Measurements from ENCODE around the gene APOBEC3H. TPM values are rescaled to one million over a fixed set of nuclear protein-coding genes. Genes with fewer than 3 reads are reported as not detected.

APOBEC3H gene
- total RNA-seq, 1 experiment from 2014 or later, result not detected

GRCh38 chr22:39108487-39108886 is 11.4 kb downstream of the APOBEC3H start:
- Histone ChIP-seq H3K27me3 (ENCODE audit: control insufficient read depth, insufficient read depth, low read length) (no peaks in the 10 kb centered on the region), H3K4me1 (ENCODE audit: control insufficient read depth, insufficient read depth, low read length) (no peaks in the 10 kb centered on the region), H3K4me3 (ENCODE audit: low read depth in 2 of 2, low read length in 2 of 2) (no peak overlapping the region), H3K36me3 (ENCODE audit: control insufficient read depth, insufficient read depth, low read length) (no peaks in the 10 kb centered on the region), H3K9me3 (ENCODE audit: control insufficient read depth, insufficient read depth, low read depth, low read length) (no peaks in the 10 kb centered on the region), H3K27ac (ENCODE audit: low read length) (no peak overlapping the region)
- ChIA-PET POLR2A (no interaction called here), CTCF (no interaction called here)
- DNase-seq (ENCODE audit: low read depth, low spot score), result no peak
- no peak for ATAC-seq
- in situ Hi-C loops (cut with HindIII; ENCODE audit: low pct_unique_long_range_greater_than_20kb, low sequenced_read_pairs), result no loop called here
- BruUV-seq (replicated peaks), result no TSS peak
- TF ChIP-seq TCF7L2 (IDR thresholded peaks at IDR 0.05; ENCODE audit: low read depth, low read length) (no peak), REST (IDR thresholded peaks at IDR 0.05; ENCODE audit: insufficient read depth in 1 of 2, low read depth in 2 of 2, low read length in 1 of 2) (no peak), POLR2AphosphoS5 (IDR thresholded peaks at IDR 0.05; ENCODE audit: low read depth, low read length) (no peak), SIN3A (IDR thresholded peaks at IDR 0.05; ENCODE audit: borderline replicate concordance, insufficient read depth, low read depth, low read length) (no peak)
- intact Hi-C loops (cut with micrococcal nuclease; ENCODE audit: unreplicated experiment), result no loop called here

DNA sequence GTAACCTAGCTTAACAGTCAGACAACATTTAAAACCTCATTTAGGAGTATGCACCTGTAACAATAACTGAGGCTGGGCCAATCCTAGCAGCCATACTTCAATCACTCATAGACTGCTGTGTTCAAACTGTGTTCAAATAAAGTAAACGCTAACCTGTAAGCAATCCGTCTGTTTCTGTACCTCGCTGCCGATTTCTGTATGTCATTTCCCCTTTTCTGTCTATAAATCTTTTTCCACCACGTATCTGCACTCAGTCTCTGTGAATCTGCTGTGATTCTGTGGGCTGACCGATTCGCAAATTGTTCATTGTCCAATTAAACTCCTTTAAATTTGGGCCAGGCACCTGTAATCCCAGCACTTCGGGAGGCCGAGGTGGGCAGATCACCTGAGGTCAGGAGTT is 12.3 kb downstream of the APOBEC3H start:
- no peak overlapping the region for H3K4me3 ChIP-seq (ENCODE audit: low read depth in 2 of 2, low read length in 2 of 2)
- intact Hi-C loops (cut with micrococcal nuclease; ENCODE audit: unreplicated experiment), result no loop called here
- no peaks in the 10 kb centered on the region for H3K27me3 ChIP-seq (ENCODE audit: control insufficient read depth, insufficient read depth, low read length)
- ATAC-seq (no peak), DNase-seq (ENCODE audit: low read depth, low spot score) (no peak)
- BruUV-seq (replicated peaks), result no TSS peak
- ChIA-PET POLR2A (no interaction called here), CTCF (no interaction called here)
- H3K27ac ChIP-seq (ENCODE audit: low read length), result no peak overlapping the region
- H3K4me1 ChIP-seq (ENCODE audit: control insufficient read depth, insufficient read depth, low read length), result no peaks in the 10 kb centered on the region
- no peak for TF ChIP-seq TCF7L2 (IDR thresholded peaks at IDR 0.05; ENCODE audit: low read depth, low read length)
- TF ChIP-seq REST (IDR thresholded peaks at IDR 0.05; ENCODE audit: insufficient read depth in 1 of 2, low read depth in 2 of 2, low read length in 1 of 2), result no peak
- no peak for TF ChIP-seq POLR2AphosphoS5 (IDR thresholded peaks at IDR 0.05; ENCODE audit: low read depth, low read length)
- no peak for TF ChIP-seq SIN3A (IDR thresholded peaks at IDR 0.05; ENCODE audit: borderline replicate concordance, insufficient read depth, low read depth, low read length)
- TF ChIP-seq, protein P1, sequence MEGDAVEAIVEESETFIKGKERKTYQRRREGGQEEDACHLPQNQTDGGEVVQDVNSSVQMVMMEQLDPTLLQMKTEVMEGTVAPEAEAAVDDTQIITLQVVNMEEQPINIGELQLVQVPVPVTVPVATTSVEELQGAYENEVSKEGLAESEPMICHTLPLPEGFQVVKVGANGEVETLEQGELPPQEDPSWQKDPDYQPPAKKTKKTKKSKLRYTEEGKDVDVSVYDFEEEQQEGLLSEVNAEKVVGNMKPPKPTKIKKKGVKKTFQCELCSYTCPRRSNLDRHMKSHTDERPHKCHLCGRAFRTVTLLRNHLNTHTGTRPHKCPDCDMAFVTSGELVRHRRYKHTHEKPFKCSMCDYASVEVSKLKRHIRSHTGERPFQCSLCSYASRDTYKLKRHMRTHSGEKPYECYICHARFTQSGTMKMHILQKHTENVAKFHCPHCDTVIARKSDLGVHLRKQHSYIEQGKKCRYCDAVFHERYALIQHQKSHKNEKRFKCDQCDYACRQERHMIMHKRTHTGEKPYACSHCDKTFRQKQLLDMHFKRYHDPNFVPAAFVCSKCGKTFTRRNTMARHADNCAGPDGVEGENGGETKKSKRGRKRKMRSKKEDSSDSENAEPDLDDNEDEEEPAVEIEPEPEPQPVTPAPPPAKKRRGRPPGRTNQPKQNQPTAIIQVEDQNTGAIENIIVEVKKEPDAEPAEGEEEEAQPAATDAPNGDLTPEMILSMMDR (IDR thresholded peaks at IDR 0.05), result no peak
- no peaks in the 10 kb centered on the region for H3K9me3 ChIP-seq (ENCODE audit: control insufficient read depth, insufficient read depth, low read depth, low read length)
- in situ Hi-C loops (cut with HindIII; ENCODE audit: low pct_unique_long_range_greater_than_20kb, low sequenced_read_pairs), result no loop called here
- no peaks in the 10 kb centered on the region for H3K36me3 ChIP-seq (ENCODE audit: control insufficient read depth, insufficient read depth, low read length)

Measured in Panc1 (cell line).